Hepatocyte (in vitro differentiated cells): ENCODE measurements around the gene GUCY2D.

Experiments
- CTCF ChIP-seq: fragments of 200-600 bp; sonication (generic); IDR thresholded peaks from 2 replicates; pipeline ENCODE4 v1.5.1; 2016; ENCODE audit warnings: antibody characterized with exemption, mild to moderate bottlenecking; ENCODE audit not compliant: poor library complexity
- EZH2 ChIP-seq: fragments of 200-600 bp; sonication (generic); IDR thresholded peaks from 2 replicates; pipeline ENCODE4 v1.6.1; 2016; ENCODE audit warnings: antibody characterized with exemption, mild to moderate bottlenecking, borderline replicate concordance
- EZH2phosphoT487 ChIP-seq: fragments of 200-600 bp; sonication (generic); IDR thresholded peaks from one replicate; pipeline ENCODE4 v1.6.1; 2018; ENCODE audit warnings: antibody characterized with exemption, mild to moderate bottlenecking, low read depth, moderate library complexity; ENCODE audit not compliant: unreplicated experiment, severe bottlenecking

- TF ChIP-seq CTCF (no peak), EZH2phosphoT487 (no peak), EZH2 (no peak)
Observed at GRCh38 chr17:8069587-8069860, 67.1 kb downstream of the GUCY2D start.
